ENCODE results near the gene NAALADL2.

- TF ChIP-seq, protein P1, sequence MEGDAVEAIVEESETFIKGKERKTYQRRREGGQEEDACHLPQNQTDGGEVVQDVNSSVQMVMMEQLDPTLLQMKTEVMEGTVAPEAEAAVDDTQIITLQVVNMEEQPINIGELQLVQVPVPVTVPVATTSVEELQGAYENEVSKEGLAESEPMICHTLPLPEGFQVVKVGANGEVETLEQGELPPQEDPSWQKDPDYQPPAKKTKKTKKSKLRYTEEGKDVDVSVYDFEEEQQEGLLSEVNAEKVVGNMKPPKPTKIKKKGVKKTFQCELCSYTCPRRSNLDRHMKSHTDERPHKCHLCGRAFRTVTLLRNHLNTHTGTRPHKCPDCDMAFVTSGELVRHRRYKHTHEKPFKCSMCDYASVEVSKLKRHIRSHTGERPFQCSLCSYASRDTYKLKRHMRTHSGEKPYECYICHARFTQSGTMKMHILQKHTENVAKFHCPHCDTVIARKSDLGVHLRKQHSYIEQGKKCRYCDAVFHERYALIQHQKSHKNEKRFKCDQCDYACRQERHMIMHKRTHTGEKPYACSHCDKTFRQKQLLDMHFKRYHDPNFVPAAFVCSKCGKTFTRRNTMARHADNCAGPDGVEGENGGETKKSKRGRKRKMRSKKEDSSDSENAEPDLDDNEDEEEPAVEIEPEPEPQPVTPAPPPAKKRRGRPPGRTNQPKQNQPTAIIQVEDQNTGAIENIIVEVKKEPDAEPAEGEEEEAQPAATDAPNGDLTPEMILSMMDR (IDR thresholded peaks at IDR 0.05): no peak
- no peak for TF ChIP-seq ZFX (IDR thresholded peaks at IDR 0.05; ENCODE audit: borderline replicate concordance)
Observed at GRCh38 chr3:175149675-175150074, 290.5 kb downstream of the NAALADL2 start.
